Mucosa of descending colon (tissue), 3 donors: ENCODE measurements around the gene ANKS1B. TPM values are rescaled to one million over a fixed set of nuclear protein-coding genes. Genes with fewer than 3 reads are reported as not detected.
A peak's percentile ranks its signal among the peaks of the same experiment; 100 is the strongest.

Experiments
- ATAC-seq: fragments of 200-7000 bp; cut with Tn5 transposase; one replicate; pipeline ENCODE4 v1.9.1; 2020; ENCODE audit warnings: mild to moderate bottlenecking, moderate library complexity
- DNase-seq, 3 donors: peaks; one replicate each; pipeline ENCODE4 v3.0.0-alpha.2; 2020
- H3K36me3 ChIP-seq: fragments of 200-600 bp; one replicate; pipeline ENCODE4 v1.8.0; 2021; ENCODE audit warnings: low read depth, mild to moderate bottlenecking
- H3K4me1 ChIP-seq: fragments of 200-600 bp; one replicate; pipeline ENCODE4 v1.8.0; 2021; ENCODE audit warnings: low read depth, mild to moderate bottlenecking
- H3K4me3 ChIP-seq: fragments of 200-600 bp; one replicate; pipeline ENCODE4 v1.8.0; 2021; ENCODE audit warnings: mild to moderate bottlenecking
- H3K9me3 ChIP-seq: fragments of 200-600 bp; one replicate; pipeline ENCODE4 v1.8.0; 2021; ENCODE audit warnings: mild to moderate bottlenecking
- intact Hi-C, 2 donors: fragments of 100-400 bp; cut with DNase I in 1 of 2; cut with micrococcal nuclease in 1 of 2; formaldehyde crosslinking; loops; one replicate each; pipeline versions ENCODE4 v1.11.0 to v1.11.1; 2022; cut with DNase I, micrococcal nuclease
- total RNA-seq, 3 donors: library from RNA; stranded (reverse); fragmentation: NEBNext Ultra II Directional in 2 of 3; extraction: Animal tissue kit (Norgen Biotek cat#: 25700) in 2 of 3; gene quantifications; one replicate each; pipeline versions ENCODE4 v1.2.1 to v1.2.4, GENCODE V29; 2021 to 2023
- TF ChIP-seq, protein P1 (sequence below): fragments of 200-600 bp; IDR thresholded peaks from one replicate; pipeline ENCODE4 v1.8.0; 2022; ENCODE audit warnings: antibody characterized with exemption, mild to moderate bottlenecking
- donor health status: DM: no; HTN: no; CAD: no; lungs with moderate emphysema.
- donor health status: DM: no; HTN: no; CAD: no.
- donor health status: DM: no; HTN: yes; CAD: no.

Gene ANKS1B
- total RNA-seq, 3 donors from 2014 or later: 1.1 to 22.2 (median 2.3) TPM

DNA sequence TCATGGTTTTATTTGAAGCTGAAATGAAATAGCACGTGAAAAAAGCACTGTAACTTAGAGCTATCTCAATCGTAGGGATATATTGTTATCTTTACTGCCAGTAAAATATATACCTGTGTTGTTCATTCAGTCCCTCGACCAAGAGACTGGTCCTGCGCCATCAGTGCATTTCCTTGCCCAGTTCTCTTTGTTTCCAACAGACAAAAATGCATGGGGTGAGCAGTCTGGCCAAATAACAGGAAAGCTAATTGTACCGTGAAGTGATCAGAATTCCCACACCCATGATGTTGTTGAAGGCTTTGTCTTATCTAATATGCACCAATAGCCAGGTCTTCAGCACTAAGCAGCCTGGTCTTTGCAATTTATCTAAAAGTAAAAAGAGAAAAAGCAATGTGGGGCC is 814.3 kb downstream of the ANKS1B start:
- intact Hi-C loops: no loop called here
- TF ChIP-seq, protein P1, sequence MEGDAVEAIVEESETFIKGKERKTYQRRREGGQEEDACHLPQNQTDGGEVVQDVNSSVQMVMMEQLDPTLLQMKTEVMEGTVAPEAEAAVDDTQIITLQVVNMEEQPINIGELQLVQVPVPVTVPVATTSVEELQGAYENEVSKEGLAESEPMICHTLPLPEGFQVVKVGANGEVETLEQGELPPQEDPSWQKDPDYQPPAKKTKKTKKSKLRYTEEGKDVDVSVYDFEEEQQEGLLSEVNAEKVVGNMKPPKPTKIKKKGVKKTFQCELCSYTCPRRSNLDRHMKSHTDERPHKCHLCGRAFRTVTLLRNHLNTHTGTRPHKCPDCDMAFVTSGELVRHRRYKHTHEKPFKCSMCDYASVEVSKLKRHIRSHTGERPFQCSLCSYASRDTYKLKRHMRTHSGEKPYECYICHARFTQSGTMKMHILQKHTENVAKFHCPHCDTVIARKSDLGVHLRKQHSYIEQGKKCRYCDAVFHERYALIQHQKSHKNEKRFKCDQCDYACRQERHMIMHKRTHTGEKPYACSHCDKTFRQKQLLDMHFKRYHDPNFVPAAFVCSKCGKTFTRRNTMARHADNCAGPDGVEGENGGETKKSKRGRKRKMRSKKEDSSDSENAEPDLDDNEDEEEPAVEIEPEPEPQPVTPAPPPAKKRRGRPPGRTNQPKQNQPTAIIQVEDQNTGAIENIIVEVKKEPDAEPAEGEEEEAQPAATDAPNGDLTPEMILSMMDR: no peak
- Histone ChIP-seq H3K4me1 (no peaks in the 10 kb centered on the region), H3K4me3 (no peak overlapping the region), H3K36me3 (no peaks in the 10 kb centered on the region), H3K9me3 (no peaks in the 10 kb centered on the region)
- no peak for ATAC-seq
- no peak for DNase-seq

DNA sequence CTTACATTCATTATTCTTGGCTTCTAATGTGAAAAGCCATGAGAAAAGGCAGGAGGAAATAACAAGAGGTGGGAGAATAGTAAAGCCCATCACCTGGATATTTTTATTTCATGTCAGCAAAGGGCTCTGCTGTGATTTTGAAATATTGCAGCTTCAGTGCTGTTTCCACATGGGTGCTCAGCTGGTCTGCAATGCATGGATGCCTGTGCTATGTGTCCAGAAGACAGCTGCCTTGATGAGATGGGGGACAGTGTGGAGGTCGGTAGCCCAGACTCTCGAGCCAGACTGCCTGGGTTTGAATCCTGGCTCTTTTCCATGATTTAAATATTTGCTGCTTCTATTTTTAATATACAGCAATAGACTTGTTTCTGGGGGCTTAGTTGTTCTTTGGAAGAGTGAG is 814.7 kb downstream of the ANKS1B start:
- TF ChIP-seq, protein P1: no peak
- ATAC-seq: no peak
- Histone ChIP-seq H3K36me3 (no peaks in the 10 kb centered on the region), H3K4me1 (no peaks in the 10 kb centered on the region), H3K4me3 (no peak overlapping the region), H3K9me3 (no peaks in the 10 kb centered on the region)
- no peak for DNase-seq
- intact Hi-C loops: no loop called here

DNA sequence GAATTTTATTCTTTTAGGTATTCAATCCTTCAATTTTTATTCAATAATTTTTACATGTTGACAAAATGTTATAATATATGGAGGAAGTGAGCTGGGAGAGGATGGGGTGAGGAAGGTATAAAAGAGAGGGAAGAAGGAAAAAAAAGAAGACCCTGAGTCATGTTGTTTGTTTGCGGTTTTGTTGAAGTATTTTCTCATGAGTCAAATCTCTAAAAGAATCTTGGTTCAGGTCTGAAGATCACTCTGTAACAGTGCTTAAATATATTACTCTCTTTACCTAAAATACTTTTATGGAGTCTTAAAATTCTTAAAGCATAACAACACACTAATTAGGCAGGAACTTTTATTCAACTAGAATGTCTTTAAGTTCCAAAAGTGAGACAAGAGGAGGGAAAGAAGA is 826.8 kb downstream of the ANKS1B start:
- no peaks in the 10 kb centered on the region for H3K36me3 ChIP-seq
- no peak for ATAC-seq
- no peaks in the 10 kb centered on the region for H3K4me1 ChIP-seq
- intact Hi-C loops: no loop called here
- H3K9me3 ChIP-seq: peaks cover 18% of the 10 kb centered on the region
- no peak overlapping the region for H3K4me3 ChIP-seq
- TF ChIP-seq, protein P1: no peak
- no peak for DNase-seq

DNA sequence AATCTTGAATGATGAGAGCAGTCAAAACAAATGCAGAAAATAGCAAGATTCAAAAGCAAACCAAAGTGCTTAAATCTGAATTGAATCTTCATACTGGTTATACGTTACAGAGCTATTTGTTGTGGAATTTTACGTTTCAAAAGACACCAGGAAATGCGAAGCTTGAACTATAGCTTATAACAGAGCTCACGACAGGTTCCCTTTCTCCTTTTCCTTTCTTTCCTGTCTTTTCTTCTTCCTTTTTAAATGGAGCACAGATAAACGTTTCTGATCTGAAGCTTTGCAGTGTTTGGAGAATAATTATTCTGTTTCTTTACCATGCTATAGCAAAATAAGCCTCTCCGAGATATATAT is 829.8 kb downstream of the ANKS1B start:
- intact Hi-C loops: no loop called here
- TF ChIP-seq, protein P1: no peak
- peaks cover 3% of the 10 kb centered on the region for H3K9me3 ChIP-seq
- ATAC-seq (no peak), DNase-seq (no peak)
- no peaks in the 10 kb centered on the region for H3K4me1 ChIP-seq
- no peaks in the 10 kb centered on the region for H3K36me3 ChIP-seq
- H3K4me3 ChIP-seq: no peak overlapping the region

DNA sequence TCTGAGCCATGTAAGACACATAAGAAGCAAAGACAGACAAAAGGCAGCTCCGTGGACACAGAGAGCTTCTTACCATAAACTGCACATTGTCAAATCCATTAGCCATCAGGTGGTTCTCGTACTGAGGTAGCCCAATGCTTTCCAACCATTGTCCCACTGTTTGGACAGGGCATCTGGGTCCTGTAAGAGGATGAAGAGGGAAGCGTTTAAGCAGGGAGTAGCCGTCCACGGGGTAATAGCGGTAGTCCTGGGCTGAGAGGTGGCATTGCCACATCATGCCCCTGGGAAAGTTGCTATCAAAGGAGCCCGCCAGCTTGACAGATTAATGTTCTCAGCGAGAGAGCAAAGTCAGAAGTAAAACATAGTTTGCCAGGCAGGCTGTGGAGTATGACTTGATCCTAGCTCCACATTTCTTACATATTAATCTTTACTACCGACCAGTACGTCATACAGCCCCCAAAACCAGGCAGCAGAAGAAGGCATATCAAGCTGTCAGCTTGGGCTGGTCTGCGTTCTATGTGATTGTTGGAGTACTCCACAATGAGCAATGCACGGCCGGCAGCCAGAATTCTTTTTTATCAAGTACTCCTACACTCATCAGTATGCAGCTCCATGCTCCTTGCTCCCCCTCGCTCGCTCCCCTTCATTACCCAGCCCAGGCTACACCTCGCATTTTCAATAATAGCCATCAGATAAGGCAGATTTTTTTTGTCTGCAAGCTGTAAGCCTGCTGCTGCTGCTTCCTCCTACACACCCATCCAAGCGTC is 830.3 kb downstream of the ANKS1B start:
- no peaks in the 10 kb centered on the region for H3K9me3 ChIP-seq
- TF ChIP-seq, protein P1: no peak
- H3K36me3 ChIP-seq: no peaks in the 10 kb centered on the region
- ATAC-seq (no peak), DNase-seq (peak in 1 of 3 donors; percentile 19)
- intact Hi-C loops: no loop called here
- H3K4me3 ChIP-seq: no peak overlapping the region
- no peaks in the 10 kb centered on the region for H3K4me1 ChIP-seq
